ENCODE data around the gene ASCL2.

ASCL2 gene

GRCh38 chr11:2270322-2271076 is at the start of gene ASCL2:
ASCL2 (minus strand) TSS chr11:2270588; CDS start chr11:2270332, 256 bp downstream.
- no peak for DNase-seq

GRCh38 chr11:2319791-2320472 is 49.5 kb upstream of the ASCL2 start:
- DNase-seq: no peak

- no peak for DNase-seq
Measured at GRCh38 chr11:2318707-2319106, 48.3 kb upstream of the ASCL2 start.

GRCh38 chr11:2318123-2318522 is 47.7 kb upstream of the ASCL2 start:
- DNase-seq: no peak

- DNase-seq: no peak
Measured at GRCh38 chr11:2317354-2318050, 47.1 kb upstream of the ASCL2 start.

GRCh38 chr11:2316963-2317244 is 46.5 kb upstream of the ASCL2 start:
- DNase-seq: no peak

GRCh38 chr11:2316169-2316962 is 46.0 kb upstream of the ASCL2 start:
- no peak for DNase-seq

GRCh38 chr11:2315395-2316168 is 45.2 kb upstream of the ASCL2 start:
- no peak for DNase-seq

- DNase-seq: no peak
Measured at GRCh38 chr11:2314525-2315394, 44.4 kb upstream of the ASCL2 start.

- DNase-seq: no peak
Measured at GRCh38 chr11:2314136-2314524, 43.7 kb upstream of the ASCL2 start.

GRCh38 chr11:2313051-2313951 is 42.9 kb upstream of the ASCL2 start:
- DNase-seq: no peak

- no peak for DNase-seq
Measured at GRCh38 chr11:2312232-2313042, 42.0 kb upstream of the ASCL2 start.

- DNase-seq: no peak
Measured at GRCh38 chr11:2311353-2312133, 41.2 kb upstream of the ASCL2 start.

- DNase-seq: no peak
Measured at GRCh38 chr11:2310786-2311352, 40.5 kb upstream of the ASCL2 start.

GRCh38 chr11:2310073-2310785 is 39.8 kb upstream of the ASCL2 start:
- DNase-seq: no peak

- DNase-seq: no peak
Measured at GRCh38 chr11:2309251-2310072, 39.1 kb upstream of the ASCL2 start.

GRCh38 chr11:2308713-2309112 is 38.3 kb upstream of the ASCL2 start:
- DNase-seq: no peak

Measured in activated CD4-positive, alpha-beta T cell treated with anti-CD3 and anti-CD28 coated beads for 4 hours (primary cell).